ENCODE data around the gene GRIK3.

- TF ChIP-seq CTCF (IDR thresholded peaks at IDR 0.05) = no peak
- TF ChIP-seq POLR2A (IDR thresholded peaks at IDR 0.05) = no peak
Measured at GRCh38 chr1:36883315-36883949, 150.9 kb downstream of the GRIK3 start.
